ENCODE data around the gene DGAT2.
A peak's percentile ranks its signal among the peaks of the same experiment; 100 is the strongest.

The DGAT2 gene

GRCh38 chr11:75795276-75796090, 26.9 kb downstream of the DGAT2 start:
- FAIRE-seq (no peak), DNase-seq (ENCODE audit: insufficient read length) (no peak)
- TF ChIP-seq TAF1 (IDR thresholded peaks at IDR 0.05; ENCODE audit: borderline replicate concordance, low read depth, low read length), result no peak

GRCh38 chr11:75796091-75796435, 27.5 kb downstream of the DGAT2 start:
- TF ChIP-seq POLR2A (IDR thresholded peaks at IDR 0.05; ENCODE audit: low read depth, low read length) (no peak), POLR2AphosphoS5 (IDR thresholded peaks at IDR 0.05; ENCODE audit: low read depth, low read length) (no peak), TAF1 (IDR thresholded peaks at IDR 0.05; ENCODE audit: borderline replicate concordance, low read depth, low read length) (no peak)
- FAIRE-seq (no peak), DNase-seq (ENCODE audit: insufficient read length) (no peak)

GRCh38 chr11:75797116-75797515, 28.5 kb downstream of the DGAT2 start:
- no peak for DNase-seq (ENCODE audit: insufficient read length)
- no peak for TF ChIP-seq POLR2AphosphoS5 (IDR thresholded peaks at IDR 0.05; ENCODE audit: low read depth, low read length)
- TF ChIP-seq POLR2A (IDR thresholded peaks at IDR 0.05; ENCODE audit: low read depth, low read length), result no peak
- no peak for TF ChIP-seq TAF1 (IDR thresholded peaks at IDR 0.05; ENCODE audit: borderline replicate concordance, low read depth, low read length)
- no peak for FAIRE-seq

GRCh38 chr11:75797792-75798191, 29.2 kb downstream of the DGAT2 start:
- no peak for TF ChIP-seq POLR2A (IDR thresholded peaks at IDR 0.05; ENCODE audit: low read depth, low read length)
- no peak for TF ChIP-seq TAF1 (IDR thresholded peaks at IDR 0.05; ENCODE audit: borderline replicate concordance, low read depth, low read length)
- TF ChIP-seq POLR2AphosphoS5 (IDR thresholded peaks at IDR 0.05; ENCODE audit: low read depth, low read length), result no peak
- FAIRE-seq (no peak), DNase-seq (ENCODE audit: insufficient read length) (no peak)

- TF ChIP-seq POLR2A (IDR thresholded peaks at IDR 0.05; ENCODE audit: low read depth, low read length) (no peak), TAF1 (IDR thresholded peaks at IDR 0.05; ENCODE audit: borderline replicate concordance, low read depth, low read length) (no peak), POLR2AphosphoS5 (IDR thresholded peaks at IDR 0.05; ENCODE audit: low read depth, low read length) (no peak)
- FAIRE-seq (no peak), DNase-seq (ENCODE audit: insufficient read length) (no peak)
Measured at GRCh38 chr11:75800136-75800675, 31.6 kb downstream of the DGAT2 start.

- no peak for TF ChIP-seq POLR2AphosphoS5 (IDR thresholded peaks at IDR 0.05; ENCODE audit: low read depth, low read length)
- no peak for TF ChIP-seq TAF1 (IDR thresholded peaks at IDR 0.05; ENCODE audit: borderline replicate concordance, low read depth, low read length)
- no peak for TF ChIP-seq POLR2A (IDR thresholded peaks at IDR 0.05; ENCODE audit: low read depth, low read length)
- FAIRE-seq (peak; percentile 62), DNase-seq (ENCODE audit: insufficient read length) (no peak)
Measured at GRCh38 chr11:75800728-75801361, 32.3 kb downstream of the DGAT2 start.

GRCh38 chr11:75801362-75802020, 32.9 kb downstream of the DGAT2 start:
- TF ChIP-seq POLR2AphosphoS5 (IDR thresholded peaks at IDR 0.05; ENCODE audit: low read depth, low read length) (no peak), POLR2A (IDR thresholded peaks at IDR 0.05; ENCODE audit: low read depth, low read length) (no peak), TAF1 (IDR thresholded peaks at IDR 0.05; ENCODE audit: borderline replicate concordance, low read depth, low read length) (no peak)
- FAIRE-seq (no peak), DNase-seq (ENCODE audit: insufficient read length) (no peak)

GRCh38 chr11:75802021-75802912, 33.7 kb downstream of the DGAT2 start:
- DNase-seq (ENCODE audit: insufficient read length) (no peak), FAIRE-seq (no peak)
- TF ChIP-seq TAF1 (IDR thresholded peaks at IDR 0.05; ENCODE audit: borderline replicate concordance, low read depth, low read length) (no peak), POLR2AphosphoS5 (IDR thresholded peaks at IDR 0.05; ENCODE audit: low read depth, low read length) (no peak), POLR2A (IDR thresholded peaks at IDR 0.05; ENCODE audit: low read depth, low read length) (no peak)

- FAIRE-seq (peak; percentile 96), DNase-seq (ENCODE audit: insufficient read length) (peak; percentile 69)
Measured at GRCh38 chr11:75802913-75803820, 34.6 kb downstream of the DGAT2 start.

GRCh38 chr11:75809111-75809510, 40.5 kb downstream of the DGAT2 start:
- TF ChIP-seq POLR2AphosphoS5 (IDR thresholded peaks at IDR 0.05; ENCODE audit: low read depth, low read length) (no peak), POLR2A (IDR thresholded peaks at IDR 0.05; ENCODE audit: low read depth, low read length) (no peak), TAF1 (IDR thresholded peaks at IDR 0.05; ENCODE audit: borderline replicate concordance, low read depth, low read length) (no peak)
- peak; percentile 67 for FAIRE-seq
- no peak for DNase-seq (ENCODE audit: insufficient read length)

More at GRCh38 chr11:75802913-75803820, 34.6 kb downstream of the DGAT2 start:
- TF ChIP-seq TAF1 (IDR thresholded peaks at IDR 0.05; ENCODE audit: borderline replicate concordance, low read depth, low read length), result no peak
- no peak for TF ChIP-seq POLR2A (IDR thresholded peaks at IDR 0.05; ENCODE audit: low read depth, low read length)
- TF ChIP-seq POLR2AphosphoS5 (IDR thresholded peaks at IDR 0.05; ENCODE audit: low read depth, low read length), result no peak
